ENCODE data around the gene MINDY2. TPM values are rescaled to one million over a fixed set of nuclear protein-coding genes. Genes with fewer than 3 reads are reported as not detected.
A peak's percentile ranks its signal among the peaks of the same experiment; 100 is the strongest.

Gene MINDY2
- total and polyA plus RNA-seq, 12 donors = 3.8 to 37.4 (median 31.8) TPM

DNA sequence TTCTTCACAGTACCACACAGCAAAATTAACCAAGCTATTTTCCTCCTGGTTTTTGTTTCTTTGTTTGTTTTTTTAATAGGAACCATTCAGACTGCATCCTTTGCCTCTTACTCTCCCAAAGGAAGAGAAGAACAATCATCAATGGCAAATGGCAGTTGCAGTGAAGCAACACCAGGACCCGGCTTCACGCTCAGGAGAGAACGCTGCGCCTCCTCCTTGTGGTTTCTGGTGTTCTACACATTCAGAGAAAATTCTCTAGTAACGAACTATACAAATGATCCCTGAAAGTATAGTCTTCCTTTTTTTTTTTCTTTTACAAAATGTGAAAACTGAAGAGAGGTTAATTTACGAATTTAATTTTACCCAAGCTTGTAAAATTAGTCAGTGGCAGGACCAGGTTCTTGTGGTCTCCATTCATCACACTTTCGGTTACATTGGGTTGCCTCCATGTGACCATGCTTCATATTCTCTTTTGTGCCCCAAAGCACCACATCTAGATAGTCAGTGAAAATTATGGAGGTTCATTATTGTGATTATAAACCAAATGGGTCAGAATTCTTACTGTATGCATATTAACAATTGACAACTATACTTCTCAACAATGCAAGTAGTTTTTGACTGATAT is 10.6 kb upstream of the MINDY2 start:
- intact Hi-C loops (cut with DNase I) = no loop called here
- TF ChIP-seq, protein P1, sequence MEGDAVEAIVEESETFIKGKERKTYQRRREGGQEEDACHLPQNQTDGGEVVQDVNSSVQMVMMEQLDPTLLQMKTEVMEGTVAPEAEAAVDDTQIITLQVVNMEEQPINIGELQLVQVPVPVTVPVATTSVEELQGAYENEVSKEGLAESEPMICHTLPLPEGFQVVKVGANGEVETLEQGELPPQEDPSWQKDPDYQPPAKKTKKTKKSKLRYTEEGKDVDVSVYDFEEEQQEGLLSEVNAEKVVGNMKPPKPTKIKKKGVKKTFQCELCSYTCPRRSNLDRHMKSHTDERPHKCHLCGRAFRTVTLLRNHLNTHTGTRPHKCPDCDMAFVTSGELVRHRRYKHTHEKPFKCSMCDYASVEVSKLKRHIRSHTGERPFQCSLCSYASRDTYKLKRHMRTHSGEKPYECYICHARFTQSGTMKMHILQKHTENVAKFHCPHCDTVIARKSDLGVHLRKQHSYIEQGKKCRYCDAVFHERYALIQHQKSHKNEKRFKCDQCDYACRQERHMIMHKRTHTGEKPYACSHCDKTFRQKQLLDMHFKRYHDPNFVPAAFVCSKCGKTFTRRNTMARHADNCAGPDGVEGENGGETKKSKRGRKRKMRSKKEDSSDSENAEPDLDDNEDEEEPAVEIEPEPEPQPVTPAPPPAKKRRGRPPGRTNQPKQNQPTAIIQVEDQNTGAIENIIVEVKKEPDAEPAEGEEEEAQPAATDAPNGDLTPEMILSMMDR (IDR thresholded peaks at IDR 0.05) = no peak
- no peak overlapping the region for H3K4me3 ChIP-seq
- DNase-seq (no peak), ATAC-seq (no peak)
- WGBS, 2 donors = 82 to 85% methylated on average over 7 of the region's 7 CpGs
- H3K36me3 ChIP-seq = no peaks in the 10 kb centered on the region
- H3K27ac ChIP-seq = no peak overlapping the region
- H3K9me3 ChIP-seq = peaks cover 0 to 19% (median 8%) of the 10 kb centered on the region in 11 donors
- H3K4me1 ChIP-seq = no peaks in the 10 kb centered on the region
- H3K27me3 ChIP-seq = no peaks in the 10 kb centered on the region

DNA sequence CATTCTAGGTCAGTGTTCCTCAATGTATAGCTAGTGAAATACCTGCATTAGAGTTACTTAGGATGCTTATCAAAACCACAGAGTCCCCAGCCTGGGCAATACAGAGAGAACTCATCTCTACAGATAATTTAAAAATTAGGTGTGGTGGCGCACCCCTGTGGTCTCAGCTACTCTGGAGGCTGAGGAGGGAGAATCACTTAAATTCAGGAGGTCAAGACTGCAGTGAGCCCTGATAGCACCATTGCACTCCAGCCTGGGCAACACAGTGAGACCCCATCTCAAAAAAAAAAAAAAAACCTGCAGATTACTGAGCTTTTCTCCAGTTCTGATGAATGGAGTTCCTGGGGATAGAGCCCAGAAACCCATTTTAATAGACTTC is 10.1 kb upstream of the MINDY2 start:
- intact Hi-C loops (cut with DNase I) = no loop called here
- WGBS, 2 donors = 91 to 97% methylated on average over 1 of the region's 1 CpG
- DNase-seq = no peak

DNA sequence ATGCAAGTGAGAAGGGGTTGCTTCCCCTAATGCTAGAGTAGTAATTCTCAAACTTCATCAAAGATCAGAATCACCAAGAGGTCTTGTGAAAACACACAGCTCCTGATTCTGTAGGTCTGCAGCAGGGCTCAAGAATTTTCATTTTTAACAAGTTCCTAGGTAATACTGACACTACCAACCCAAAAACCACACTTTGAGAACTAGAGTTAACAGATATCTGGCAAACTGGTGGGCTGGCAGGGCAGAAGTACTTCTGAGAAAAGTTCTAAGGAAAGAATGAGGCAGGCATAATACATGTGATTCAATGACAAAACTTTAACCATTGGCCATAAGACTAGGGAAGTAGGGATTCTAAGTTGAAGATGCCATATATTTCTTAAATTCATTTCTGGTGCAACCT is 8.8 kb upstream of the MINDY2 start:
- Histone ChIP-seq H3K36me3 (no peaks in the 10 kb centered on the region), H3K9me3 (peaks cover 0 to 19% (median 8%) of the 10 kb centered on the region in 11 donors), H3K4me1 (no peaks in the 10 kb centered on the region), H3K4me3 (no peak overlapping the region), H3K27me3 (no peaks in the 10 kb centered on the region), H3K27ac (no peak overlapping the region)
- ATAC-seq (no peak), DNase-seq (no peak)
- intact Hi-C loops (cut with DNase I) = no loop called here
- TF ChIP-seq, protein P1 (IDR thresholded peaks at IDR 0.05) = no peak

More for the DNA sequence above, 10.1 kb upstream of the MINDY2 start:
- Histone ChIP-seq H3K27ac (no peak overlapping the region), H3K27me3 (no peaks in the 10 kb centered on the region), H3K36me3 (no peaks in the 10 kb centered on the region), H3K9me3 (peaks cover 0 to 19% (median 8%) of the 10 kb centered on the region in 11 donors), H3K4me1 (no peaks in the 10 kb centered on the region), H3K4me3 (no peak overlapping the region)
- no peak for ATAC-seq
- TF ChIP-seq, protein P1 (IDR thresholded peaks at IDR 0.05) = peak in 1 of 9 donors; percentile 14

DNA sequence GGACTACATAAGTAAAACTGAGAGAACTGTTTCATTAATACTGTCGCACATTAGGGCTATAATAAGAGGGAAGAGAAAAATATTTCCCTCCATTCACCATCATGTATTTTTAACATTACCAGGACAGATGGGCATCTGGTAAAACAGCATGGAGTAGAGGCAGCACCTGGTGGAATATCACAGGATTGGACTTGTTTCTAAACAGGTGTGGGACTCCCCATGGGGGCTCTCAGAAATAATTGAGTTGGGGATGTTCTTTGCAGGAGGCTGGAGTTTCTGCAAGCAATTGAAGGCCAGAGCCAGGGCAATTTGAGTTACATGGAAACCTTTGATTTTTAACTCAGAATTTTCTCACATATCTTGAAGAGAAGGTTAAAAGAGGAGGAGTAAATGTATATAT is 8.4 kb upstream of the MINDY2 start:
- 96% methylated on average over 1 of the region's 1 CpG for WGBS, 2 donors

More for the DNA sequence above, 8.4 kb upstream of the MINDY2 start:
- Histone ChIP-seq H3K4me3 (no peak overlapping the region), H3K27ac (no peak overlapping the region), H3K4me1 (no peaks in the 10 kb centered on the region), H3K9me3 (peaks cover 0 to 19% (median 8%) of the 10 kb centered on the region in 11 donors), H3K27me3 (no peaks in the 10 kb centered on the region), H3K36me3 (no peaks in the 10 kb centered on the region)
- no peak for DNase-seq
- TF ChIP-seq, protein P1 (IDR thresholded peaks at IDR 0.05) = no peak
- no peak for ATAC-seq
- intact Hi-C loops (cut with DNase I) = no loop called here
